Fibroblast of lung (primary cell): ENCODE data around the gene ALKBH4. TPM values are rescaled to one million over a fixed set of nuclear protein-coding genes. Genes with fewer than 3 reads are reported as not detected.

Experiments
- DNase-seq, 2 donors: peaks; one replicate each; pipeline versions ENCODE4 v3.0.0 to v3.0.0-alpha.2; 2010; ENCODE audit warnings: low read depth in 2 of 2
- H2AFZ ChIP-seq: 2 replicates; pipeline ENCODE4 v1.5.1; 2012; ENCODE audit warnings: low read length, control low read depth, inconsistent platforms
- H3K27ac ChIP-seq: 2 replicates; pipeline ENCODE4 v1.5.1; 2011; ENCODE audit warnings: low read length, control low read depth; ENCODE audit not compliant: insufficient read depth
- H3K27me3 ChIP-seq: 2 replicates; pipeline ENCODE4 v1.5.1; 2011; ENCODE audit warnings: mild to moderate bottlenecking, low read length; ENCODE audit not compliant: control insufficient read depth, insufficient read depth
- H3K36me3 ChIP-seq: 2 replicates; pipeline ENCODE4 v1.5.1; 2011; ENCODE audit warnings: low read length; ENCODE audit not compliant: control insufficient read depth, insufficient read depth
- H3K4me1 ChIP-seq: 2 replicates; pipeline ENCODE4 v1.5.1; 2011; ENCODE audit warnings: low read length; ENCODE audit not compliant: control insufficient read depth, insufficient read depth; ENCODE audit errors: extremely low read depth
- H3K4me2 ChIP-seq: 2 replicates; pipeline ENCODE4 v1.5.1; 2011; ENCODE audit warnings: low read length, control low read depth; ENCODE audit not compliant: insufficient read depth; ENCODE audit errors: extremely low read depth
- H3K4me3 ChIP-seq, 4 experiments: fragments of 200-600 bp in 1 of 4; sonication (generic) in 1 of 4; replicated peaks in 1 of 4; 2 replicates each; pipeline ENCODE4 v1.5.1; 2011 to 2016; ENCODE audit warnings: low read length in 4 of 4, low read depth in 3 of 4, mild to moderate bottlenecking in 3 of 4, control low read depth in 2 of 4, inconsistent platforms in 1 of 4, mixed read lengths in 1 of 4; ENCODE audit not compliant: insufficient read depth in 1 of 4; ENCODE audit errors: control extremely low read depth in 1 of 4
- H3K79me2 ChIP-seq: 2 replicates; pipeline ENCODE4 v1.5.1; 2012; ENCODE audit warnings: mild to moderate bottlenecking, low read length, inconsistent platforms; ENCODE audit not compliant: control insufficient read depth, insufficient read depth
- H3K9ac ChIP-seq: 2 replicates; pipeline ENCODE4 v1.5.1; 2011; ENCODE audit warnings: mild to moderate bottlenecking, low read length, control low read depth; ENCODE audit not compliant: insufficient read depth
- H3K9me3 ChIP-seq: 2 replicates; pipeline ENCODE4 v1.5.1; 2012; ENCODE audit warnings: low read depth, low read length; ENCODE audit not compliant: control insufficient read depth, insufficient read depth
- H4K20me1 ChIP-seq: 2 replicates; pipeline ENCODE4 v1.5.1; 2011; ENCODE audit warnings: low read length; ENCODE audit not compliant: control insufficient read depth, insufficient read depth; ENCODE audit errors: extremely low read depth
- CTCF ChIP-seq, 2 donors: IDR thresholded peaks in 1 of 2; conservative IDR thresholded peaks in 1 of 2; 1 replicate in 1 of 2; 2 replicates in 1 of 2; pipeline ENCODE4 v1.5.1; 2011 to 2012; ENCODE audit warnings: low read length in 2 of 2, control low read depth in 1 of 2, inconsistent platforms in 1 of 2, low read depth in 1 of 2, mild to moderate bottlenecking in 1 of 2
- EZH2 ChIP-seq: IDR thresholded peaks from 2 replicates; pipeline ENCODE4 v1.5.1; 2012; ENCODE audit warnings: low read length, control low read depth, mild to moderate bottlenecking; ENCODE audit errors: missing control alignments
- polyA plus RNA-seq, 2 donors: library from polyadenylated mRNA; depleted of rRNA in 1 of 2; stranded (reverse) in 1 of 2; unstranded in 1 of 2; fragments of >200 nt; gene quantifications; 2 replicates each; pipeline ENCODE4 v1.2.1, GENCODE V29; 2011 to 2012; ENCODE audit warnings: missing spikeins in 1 of 2
- total RNA-seq: library from RNA; depleted of rRNA; stranded (reverse); fragments of >200 nt; gene quantifications from 2 replicates; pipeline ENCODE4 v1.2.1, GENCODE V29; 2014

The ALKBH4 gene
- total and polyA plus RNA-seq, 2 donors (not counting 1 experiment from before 2014, with no cell fraction given), result 3.7 to 13.2 TPM

GRCh38 chr7:102426268-102427018 lies 38.2 kb downstream of the ALKBH4 start:
- TF ChIP-seq CTCF (conservative IDR thresholded peaks at IDR 0.05 in 1 of 2, IDR thresholded peaks at IDR 0.05 in 1 of 2; ENCODE audit: low read depth in 1 of 2, low read length in 2 of 2) (no peak), EZH2 (no peak)
- no peak overlapping the region for H3K9ac ChIP-seq
- no peaks in the 10 kb centered on the region for H3K79me2 ChIP-seq
- no peaks in the 10 kb centered on the region for H3K4me1 ChIP-seq
- H2AFZ ChIP-seq, result no peak overlapping the region
- peaks cover 14% of the 10 kb centered on the region for H3K36me3 ChIP-seq
- no peak overlapping the region for H3K27ac ChIP-seq
- no peaks in the 10 kb centered on the region for H3K9me3 ChIP-seq
- H4K20me1 ChIP-seq, result no peaks in the 10 kb centered on the region
- H3K4me2 ChIP-seq, result no peak overlapping the region
- H3K27me3 ChIP-seq, result no peaks in the 10 kb centered on the region
- H3K4me3 ChIP-seq, result no peak overlapping the region
- DNase-seq, result no peak

GRCh38 chr7:102425639-102426267 lies 38.9 kb downstream of the ALKBH4 start:
- Histone ChIP-seq H3K27ac (no peak overlapping the region), H3K9me3 (no peaks in the 10 kb centered on the region), H4K20me1 (no peaks in the 10 kb centered on the region), H3K27me3 (no peaks in the 10 kb centered on the region), H3K36me3 (peaks cover 14% of the 10 kb centered on the region), H3K79me2 (no peaks in the 10 kb centered on the region), H3K9ac (no peak overlapping the region), H3K4me1 (no peaks in the 10 kb centered on the region), H3K4me2 (no peak overlapping the region), H2AFZ (no peak overlapping the region), H3K4me3 (no peak overlapping the region)
- TF ChIP-seq CTCF (conservative IDR thresholded peaks at IDR 0.05 in 1 of 2, IDR thresholded peaks at IDR 0.05 in 1 of 2; ENCODE audit: low read depth in 1 of 2, low read length in 2 of 2) (no peak), EZH2 (no peak)
- DNase-seq, result no peak

- H3K9me3 ChIP-seq, result no peaks in the 10 kb centered on the region
- no peak overlapping the region for H2AFZ ChIP-seq
- no peaks in the 10 kb centered on the region for H3K4me1 ChIP-seq
- no peak overlapping the region for H3K27ac ChIP-seq
- TF ChIP-seq EZH2 (no peak), CTCF (conservative IDR thresholded peaks at IDR 0.05 in 1 of 2, IDR thresholded peaks at IDR 0.05 in 1 of 2; ENCODE audit: low read depth in 1 of 2, low read length in 2 of 2) (no peak)
- DNase-seq, result no peak
- H3K79me2 ChIP-seq, result no peaks in the 10 kb centered on the region
- no peak overlapping the region for H3K4me3 ChIP-seq
- no peak overlapping the region for H3K4me2 ChIP-seq
- H3K36me3 ChIP-seq, result peaks cover 14% of the 10 kb centered on the region
- H3K9ac ChIP-seq, result no peak overlapping the region
- no peaks in the 10 kb centered on the region for H4K20me1 ChIP-seq
- no peaks in the 10 kb centered on the region for H3K27me3 ChIP-seq
These were observed 39.9 kb downstream of the ALKBH4 start for GRCh38 chr7:102424787-102425218.
